ENCODE measurements around the gene NIPAL4. TPM values are rescaled to one million over a fixed set of nuclear protein-coding genes. Genes with fewer than 3 reads are reported as not detected.

The NIPAL4 gene
- total and polyA plus RNA-seq, 2 donors (not counting 3 experiments of a cell fraction or from before 2014, with no cell fraction given) = not detected

- H3K9ac ChIP-seq (replicated peaks; ENCODE audit: extremely low read depth, insufficient read depth, low read length) = no peak overlapping the region
- CTCF ChIA-PET = interaction anchor here (0.9 to 5.6 kb wide), 13 partner anchors 12 to 270 kb away, joined by 3 to 110 read pairs (median 5); partner anchors contain the start of gene LSM11
- FAIRE-seq = peak; percentile 66
- H3K27ac ChIP-seq (ENCODE audit: insufficient read depth, low read depth, low read length) = no peak overlapping the region
- no peak overlapping the region for H3K4me2 ChIP-seq (ENCODE audit: insufficient read depth, low read length)
- no peaks in the 10 kb centered on the region for H3K27me3 ChIP-seq (ENCODE audit: control insufficient read depth in 2 of 2, insufficient read depth in 2 of 2, low read length in 2 of 2)
- no peaks in the 10 kb centered on the region for H3K9me3 ChIP-seq (replicated peaks; ENCODE audit: control insufficient read depth, insufficient read depth, low read length)
- BruUV-seq (replicated peaks) = no TSS peak
- no peak for DNase-seq (ENCODE audit: low read depth, low spot score)
- H4K20me1 ChIP-seq (replicated peaks; ENCODE audit: control insufficient read depth, extremely low read depth, insufficient read depth, low read length) = no peaks in the 10 kb centered on the region
- TF ChIP-seq EZH2 (IDR thresholded peaks at IDR 0.05; ENCODE audit: borderline replicate concordance, low read depth, low read length, severe bottlenecking) = no peak
- no peak for TF ChIP-seq POLR2A (IDR thresholded peaks at IDR 0.05; ENCODE audit: low read depth, low read length)
- no peak for TF ChIP-seq CTCF (IDR thresholded peaks at IDR 0.05; ENCODE audit: extremely low read depth in 1 of 2, insufficient read depth in 1 of 2, low read depth in 1 of 2, low read length in 2 of 2)
- TF ChIP-seq MYC (IDR thresholded peaks at IDR 0.05; ENCODE audit: low read depth, low read length) = no peak
- TF ChIP-seq, protein P1, sequence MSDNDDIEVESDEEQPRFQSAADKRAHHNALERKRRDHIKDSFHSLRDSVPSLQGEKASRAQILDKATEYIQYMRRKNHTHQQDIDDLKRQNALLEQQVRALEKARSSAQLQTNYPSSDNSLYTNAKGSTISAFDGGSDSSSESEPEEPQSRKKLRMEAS (IDR thresholded peaks at IDR 0.05; ENCODE audit: insufficient read depth, insufficient read length) = no peak
- no peak for TF ChIP-seq FOS (IDR thresholded peaks at IDR 0.05; ENCODE audit: borderline replicate concordance, insufficient read depth, low read length)
- no peak for TF ChIP-seq JUN (IDR thresholded peaks at IDR 0.05; ENCODE audit: borderline replicate concordance, insufficient read depth, insufficient read length, low read depth)
- no peak for TF ChIP-seq GATA2 (IDR thresholded peaks at IDR 0.05; ENCODE audit: insufficient read depth, insufficient read length, low read depth, low read length)
- no peak for TF ChIP-seq POLR2AphosphoS5 (IDR thresholded peaks at IDR 0.05; ENCODE audit: insufficient read depth, low read depth, low read length)
- dilution Hi-C loops (cut with MboI; ENCODE audit: extremely low pct_ligation_motif_present, low sequenced_read_pairs) = no loop called here
- H3K79me2 ChIP-seq (ENCODE audit: control insufficient read depth, insufficient read depth, low read length) = no peaks in the 10 kb centered on the region
- H3K9me1 ChIP-seq (replicated peaks; ENCODE audit: control insufficient read depth, extremely low read depth, insufficient read depth, low read length) = no peaks in the 10 kb centered on the region
- H2AFZ ChIP-seq (ENCODE audit: low read depth, low read length) = peak overlapping the region; percentile 16
- no peaks in the 10 kb centered on the region for H3K36me3 ChIP-seq (ENCODE audit: control insufficient read depth in 2 of 2, extremely low read depth in 1 of 2, insufficient read depth in 2 of 2, low read length in 2 of 2)
- POLR2A ChIA-PET = no interaction called here
- intact Hi-C loops (cut with micrococcal nuclease) = no loop called here
- peaks cover 6% of the 10 kb centered on the region for H3K4me1 ChIP-seq (ENCODE audit: control insufficient read depth, extremely low read depth, insufficient read depth, low read length)
- no peak overlapping the region for H3K4me3 ChIP-seq (replicated peaks in 1 of 3; ENCODE audit: insufficient read depth in 1 of 3, low read depth in 1 of 3, low read length in 3 of 3)
Measured at GRCh38 chr5:157473383-157474320, 13.6 kb downstream of the NIPAL4 start.

Data from endothelial cell of umbilical vein (primary cell).